NK-92 treated with Interleukin-12 subunit alpha and Interleukin-12 subunit beta, amount 100 ng/mL, for 24 hours (cell line): ENCODE data around the gene CYP39A1.

Experiments
- DNase-seq: peaks from one replicate; lab custom pipeline; 2025; lab: John Stamatoyannopoulos, UW

The CYP39A1 gene

DNA sequence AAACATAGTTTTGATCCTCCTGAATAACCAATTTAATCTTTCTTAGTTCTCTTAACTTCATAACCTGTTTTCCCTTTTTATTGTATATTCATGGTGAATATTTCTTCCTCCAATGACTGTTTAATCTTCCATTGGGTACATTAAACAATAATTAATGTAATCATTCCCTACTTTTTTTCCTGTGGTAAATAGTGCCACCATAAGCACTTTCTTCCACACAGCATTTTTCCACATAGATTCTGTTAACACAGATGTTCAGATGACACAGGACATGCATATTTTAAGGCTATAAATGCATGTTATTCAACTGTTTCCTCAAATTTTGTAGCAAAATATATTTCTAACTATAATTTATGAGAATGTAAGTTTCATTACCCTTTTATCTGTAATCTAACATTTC lies 61.9 kb downstream of the CYP39A1 start:
- no peak for DNase-seq

- no peak for DNase-seq
These were observed 65.7 kb downstream of the CYP39A1 start for GRCh38 chr6:46586906-46587305.

DNA sequence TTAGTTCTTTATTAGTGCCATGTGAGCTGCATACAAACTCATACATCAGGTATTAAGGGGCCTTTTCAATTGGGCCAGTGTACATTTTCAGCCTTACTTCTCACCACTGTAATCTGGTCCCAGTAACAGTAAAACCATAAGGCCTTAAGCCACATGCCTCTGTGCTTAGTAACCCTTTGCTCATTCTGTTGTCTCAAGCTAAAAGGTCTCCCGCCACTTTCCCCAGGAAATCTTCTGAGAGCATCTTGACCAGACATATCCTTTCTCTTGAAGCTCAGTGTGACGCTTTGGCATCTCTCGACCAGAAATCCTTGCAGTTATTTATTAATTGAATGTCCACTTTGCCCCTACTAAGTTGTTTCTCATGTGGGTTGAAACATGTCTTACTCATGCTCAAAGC lies 68.0 kb downstream of the CYP39A1 start:
- no peak for DNase-seq

- DNase-seq, result no peak
These were observed 68.9 kb downstream of the CYP39A1 start for GRCh38 chr6:46583721-46584120.

DNA sequence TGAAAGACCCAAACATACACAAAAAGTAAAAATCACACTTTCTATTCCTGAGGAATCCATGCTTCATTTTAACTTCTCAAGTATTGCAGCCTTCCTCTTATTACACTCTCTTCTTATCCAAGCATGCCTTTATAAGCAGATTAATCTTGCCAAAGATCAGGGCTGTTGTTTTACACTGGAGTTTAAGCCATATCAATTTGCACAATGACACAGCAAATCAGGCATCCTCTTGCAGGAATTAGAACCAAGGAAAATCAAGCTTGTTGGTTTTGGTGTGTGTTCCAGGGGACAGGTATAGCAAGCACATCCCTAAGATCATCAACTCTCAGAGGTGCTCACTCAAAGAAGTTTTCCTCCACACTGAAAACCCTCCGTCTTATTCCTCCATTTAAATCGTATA lies 69.5 kb downstream of the CYP39A1 start:
- DNase-seq, result no peak

- no peak for DNase-seq
These were observed 71.0 kb downstream of the CYP39A1 start for GRCh38 chr6:46581459-46582177.

GRCh38 chr6:46575530-46575929 lies 77.1 kb downstream of the CYP39A1 start:
- DNase-seq, result no peak

- DNase-seq, result no peak
These were observed 79.5 kb downstream of the CYP39A1 start for GRCh38 chr6:46573140-46573539.

- DNase-seq, result no peak
These were observed 87.1 kb downstream of the CYP39A1 start for GRCh38 chr6:46565531-46565930.

DNA sequence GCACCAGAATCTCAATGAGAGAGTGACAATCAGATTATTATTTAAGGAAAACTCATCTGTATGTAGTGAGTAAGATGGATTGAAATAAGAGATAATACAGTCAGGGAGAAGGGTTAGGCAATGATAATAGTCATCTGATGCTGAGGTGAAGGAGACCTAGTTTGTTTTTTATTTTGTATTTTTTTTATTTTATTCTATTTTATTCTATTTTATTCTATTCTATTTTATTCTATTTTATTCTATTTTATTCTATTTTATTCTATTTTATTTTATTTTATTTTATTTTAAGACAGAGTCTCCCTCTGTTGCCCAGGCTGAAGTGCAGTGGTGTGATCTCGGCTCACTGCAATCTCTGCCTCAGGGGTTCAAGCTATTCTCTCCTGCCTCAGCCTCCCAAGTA lies 88.7 kb downstream of the CYP39A1 start:
- DNase-seq, result no peak

DNA sequence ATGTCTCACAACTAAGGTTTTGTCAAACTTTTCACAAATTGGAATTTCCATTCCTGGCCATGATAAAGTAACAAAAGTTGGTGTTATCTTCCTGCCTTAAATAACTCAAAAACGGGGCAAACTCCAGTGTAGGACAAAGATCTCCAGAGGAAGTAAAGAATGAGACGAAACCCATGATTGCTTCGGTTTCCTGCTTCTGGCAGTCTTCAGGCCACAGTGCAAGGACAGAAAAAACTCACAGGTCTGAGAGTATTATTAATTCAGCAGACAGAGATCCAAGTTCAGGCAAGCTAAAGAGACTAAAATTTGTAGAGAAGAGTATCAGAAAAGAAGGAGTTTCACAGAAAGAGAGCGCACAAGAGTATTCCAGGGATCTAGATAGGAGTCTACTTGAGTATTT lies 96.6 kb downstream of the CYP39A1 start:
- DNase-seq, result no peak

DNA sequence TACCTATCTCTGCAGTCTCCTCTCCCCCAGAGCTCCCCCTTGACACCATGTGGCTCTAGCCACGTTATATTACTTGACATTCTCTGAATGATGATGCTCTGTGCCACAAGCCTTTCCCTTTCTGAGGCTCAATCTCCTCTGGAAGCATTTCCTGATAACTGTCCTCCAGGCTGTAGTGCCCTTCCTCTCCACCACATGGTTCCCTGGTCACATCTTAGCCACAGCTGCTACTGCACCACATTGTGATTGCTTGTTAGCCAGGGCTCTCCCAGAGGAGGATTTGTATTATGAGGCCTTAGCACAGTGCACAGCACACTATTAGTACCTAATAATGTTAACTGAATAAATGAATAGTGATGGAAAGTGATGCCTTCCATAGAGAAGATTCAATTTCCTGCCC lies 97.5 kb downstream of the CYP39A1 start:
- no peak for DNase-seq

GRCh38 chr6:46549155-46549554 lies 103.5 kb downstream of the CYP39A1 start:
- no peak for DNase-seq

- no peak for DNase-seq
These were observed 111.1 kb downstream of the CYP39A1 start for GRCh38 chr6:46541556-46541955.

GRCh38 chr6:46539866-46540265 lies 112.8 kb downstream of the CYP39A1 start:
- DNase-seq, result no peak

- DNase-seq, result no peak
These were observed 113.7 kb downstream of the CYP39A1 start for GRCh38 chr6:46538800-46539480.

GRCh38 chr6:46530896-46531295 lies 121.7 kb downstream of the CYP39A1 start:
- DNase-seq, result no peak

GRCh38 chr6:46528961-46529750 lies 123.5 kb downstream of the CYP39A1 start:
- no peak for DNase-seq

DNA sequence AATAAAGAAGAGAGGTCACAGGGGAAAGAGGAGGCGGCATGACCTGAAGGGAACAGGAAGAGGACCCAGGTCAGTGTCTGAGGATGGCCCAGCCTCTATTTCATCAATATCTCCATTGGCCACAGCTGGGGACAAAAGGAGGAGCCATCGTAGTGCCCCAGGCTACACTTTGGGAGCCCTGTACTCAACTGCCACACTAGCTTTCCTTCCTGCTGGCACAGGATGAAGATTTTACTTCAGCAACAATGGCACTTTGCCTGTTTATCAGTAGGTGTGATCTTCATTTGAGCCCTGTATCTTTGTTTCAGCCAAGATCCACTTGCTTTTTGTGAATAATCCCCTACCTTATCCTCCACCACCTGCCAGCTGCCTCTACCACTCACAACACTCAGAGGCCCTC lies 126.0 kb downstream of the CYP39A1 start:
- DNase-seq, result no peak

DNA sequence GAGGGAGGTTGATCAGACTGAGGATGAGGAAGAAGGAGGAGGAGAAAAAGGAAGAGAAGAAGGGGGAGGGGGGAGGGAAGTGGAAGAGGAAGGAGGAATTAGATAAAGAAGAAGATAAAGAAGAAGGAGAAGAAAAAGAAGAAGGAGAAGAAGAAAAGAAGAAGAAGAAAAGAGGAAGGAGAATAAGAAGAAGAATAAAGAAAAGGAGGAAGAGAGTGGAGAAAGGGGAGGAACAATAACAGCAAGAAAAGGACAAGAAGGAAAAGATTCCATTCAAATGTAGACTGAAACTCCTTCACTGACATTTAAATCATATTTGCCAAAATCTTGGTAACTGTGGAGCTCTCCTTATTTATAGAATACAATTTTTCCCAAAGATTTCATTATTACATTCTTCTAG lies 127.0 kb downstream of the CYP39A1 start:
- DNase-seq, result no peak

GRCh38 chr6:46521464-46521971 lies 131.1 kb downstream of the CYP39A1 start:
- DNase-seq, result no peak

DNA sequence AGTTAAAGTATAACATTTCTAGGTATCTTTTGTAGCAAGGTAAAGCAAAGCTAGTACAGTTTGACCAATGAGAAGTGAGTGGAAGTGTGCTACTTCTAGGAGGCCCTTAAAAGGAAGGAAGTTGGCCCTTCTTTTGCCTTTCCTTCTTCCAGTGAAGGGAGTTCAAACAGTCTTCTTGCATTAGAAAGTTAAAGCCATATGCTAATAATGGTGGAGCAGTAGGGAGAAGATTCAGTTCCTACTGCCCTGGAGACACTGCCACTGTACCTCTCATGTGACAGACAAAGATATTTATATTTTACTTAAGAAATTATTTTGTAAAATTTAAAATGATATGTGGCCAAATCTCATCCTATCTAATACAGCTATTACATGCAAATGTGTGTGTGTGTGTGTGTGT lies 135.4 kb downstream of the CYP39A1 start:
- DNase-seq, result no peak

DNA sequence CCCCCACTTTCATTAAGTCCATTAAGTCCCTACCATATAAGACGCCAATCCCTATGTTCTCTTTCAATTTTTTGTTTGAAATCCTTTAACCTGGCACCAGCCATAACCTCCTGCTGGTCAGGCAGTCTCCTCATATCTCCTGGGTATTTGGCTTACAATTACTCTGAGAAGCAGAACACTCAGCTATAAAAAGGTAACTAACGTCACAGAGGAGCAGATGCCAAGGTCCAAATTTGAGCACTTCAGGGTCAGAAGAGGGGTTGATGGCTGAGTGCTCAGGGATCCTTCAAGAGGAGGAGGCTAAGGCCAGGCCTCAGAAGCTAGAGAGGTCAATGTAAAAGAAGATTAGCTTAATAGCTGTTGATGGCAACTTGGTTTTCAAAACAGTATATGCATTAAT lies 139.1 kb downstream of the CYP39A1 start:
- no peak for DNase-seq
